HepG2 (cell line): ENCODE results near the gene AGT. TPM values are rescaled to one million over a fixed set of nuclear protein-coding genes. Genes with fewer than 3 reads are reported as not detected.
A peak's percentile ranks its signal among the peaks of the same experiment; 100 is the strongest.

Experiments
- ATAC-seq: fragments of 200-7000 bp; cut with Tn5 transposase; 3 replicates; pipeline ENCODE4 v1.9.1; 2020; ENCODE audit warnings: mild to moderate bottlenecking, moderate library complexity
- BruUV-seq: library from RNA; stranded (reverse); fragments of 400-500 nt; replicated peaks from 2 replicates; lab custom pipeline; 2021; lab: Mats Ljungman, UMichigan
- CTCF ChIA-PET: fragments of 300-600 bp; formaldehyde crosslinking; extraction: SDS; loops from one replicate; lab custom pipeline; 2021; ENCODE audit warnings: low total read pairs, inconsistent platforms, low intra/inter-chr PET ratio; lab: Yijun Ruan, JAX
- POLR2A ChIA-PET: fragments of 350-600 bp; sonication (Branson Sonifier 250); formaldehyde crosslinking; loops from one replicate; lab custom pipeline; 2020; ENCODE audit warnings: antibody characterized with exemption, inconsistent platforms; lab: Yijun Ruan, JAX
- DNase-seq: peaks from one replicate; pipeline ENCODE4 v3.0.0-alpha.2; 2015; ENCODE audit warnings: low spot score
- FAIRE-seq: peaks from 3 replicates; lab custom pipeline; 2011; peaks lifted over from hg19 to GRCh38; lab: Jason Lieb, UNC
- H2AFZ ChIP-seq: one replicate; pipeline ENCODE4 v1.6.1; 2011; ENCODE audit warnings: low read length, inconsistent platforms
- H3K27ac ChIP-seq: fragments of 300-600 bp; 3 replicates; pipeline ENCODE4 v1.8.0; 2011; ENCODE audit warnings: mixed run types, mild to moderate bottlenecking, mixed read lengths, low read length, inconsistent platforms; ENCODE audit not compliant: insufficient read depth; ENCODE audit errors: extremely low read length
- H3K27me3 ChIP-seq, 2 experiments: fragments of 200-600 bp in 1 of 2; 2 replicates in 1 of 2; 3 replicates in 1 of 2; pipeline versions ENCODE4 v1.6.0 to v1.8.0; 2011; ENCODE audit warnings: low read length in 2 of 2, mild to moderate bottlenecking in 2 of 2, moderate library complexity in 2 of 2, inconsistent platforms in 1 of 2; ENCODE audit not compliant: insufficient read depth in 2 of 2, control insufficient read depth in 1 of 2
- H3K36me3 ChIP-seq, 2 experiments: fragments of 200-600 bp in 1 of 2; replicated peaks in 1 of 2; 2 replicates in 1 of 2; 3 replicates in 1 of 2; pipeline versions ENCODE4 v1.5.1 to v1.8.0; 2011; ENCODE audit warnings: low read length in 2 of 2, inconsistent platforms in 1 of 2; ENCODE audit not compliant: insufficient read depth in 2 of 2, control insufficient read depth in 1 of 2
- H3K4me1 ChIP-seq: 2 replicates; pipeline ENCODE4 v1.5.1; 2012; ENCODE audit warnings: low read length, inconsistent platforms; ENCODE audit not compliant: insufficient read depth
- H3K4me2 ChIP-seq: 2 replicates; pipeline ENCODE4 v1.6.0; 2011; ENCODE audit warnings: low read depth, low read length, inconsistent platforms
- H3K4me3 ChIP-seq, 3 experiments: fragments of 200-600 bp in 1 of 3; sonication (generic), shearing (Covaris generic) in 1 of 3; replicated peaks in 1 of 3; 2 replicates each; pipeline ENCODE4 v1.5.1; 2011 to 2016; ENCODE audit warnings: low read length in 3 of 3, inconsistent platforms in 2 of 3, low read depth in 2 of 3, mild to moderate bottlenecking in 2 of 3, control low read depth in 1 of 3, mixed read lengths in 1 of 3; ENCODE audit not compliant: insufficient read depth in 1 of 3
- H3K79me2 ChIP-seq: one replicate; pipeline ENCODE4 v1.6.1; 2011; ENCODE audit warnings: low read length, inconsistent platforms; ENCODE audit not compliant: insufficient read depth
- H3K9ac ChIP-seq: 2 replicates; pipeline ENCODE4 v1.6.0; 2011; ENCODE audit warnings: mild to moderate bottlenecking, low read depth, low read length, inconsistent platforms; ENCODE audit not compliant: insufficient read depth
- H3K9me3 ChIP-seq: 2 replicates; pipeline ENCODE4 v1.5.1; 2012; ENCODE audit warnings: mild to moderate bottlenecking, low read length
- H4K20me1 ChIP-seq: 2 replicates; pipeline ENCODE4 v1.6.0; 2011; ENCODE audit warnings: inconsistent platforms, mild to moderate bottlenecking, low read length, moderate library complexity; ENCODE audit not compliant: insufficient read depth
- ARID3A ChIP-seq: IDR thresholded peaks from 2 replicates; pipeline ENCODE4 v1.6.1; 2012; ENCODE audit warnings: low read depth, low read length, improper control_type of control experiment
- CBX1 ChIP-seq: IDR thresholded peaks from one replicate; pipeline ENCODE4 v1.6.1; 2016; ENCODE audit warnings: antibody characterized with exemption, low read depth
- CBX5 ChIP-seq: sonication (generic); formaldehyde crosslinking; IDR thresholded peaks from 2 replicates; pipeline ENCODE4 v1.4.0; 2020; ENCODE audit warnings: missing genetic modification reagents, borderline replicate concordance
- CREBL2 ChIP-seq: sonication (generic); formaldehyde crosslinking; IDR thresholded peaks from 2 replicates; pipeline ENCODE4 v1.8.1; 2023; ENCODE audit warnings: missing genetic modification reagents, mild to moderate bottlenecking, borderline replicate concordance
- FOXA3 ChIP-seq: IDR thresholded peaks from 2 replicates; pipeline ENCODE4 v1.6.1; 2016; ENCODE audit warnings: missing genetic modification reagents, missing compliant biosample characterization
- GATAD2A ChIP-seq: IDR thresholded peaks from 2 replicates; pipeline ENCODE4 v1.6.1; 2016
- NR3C1 ChIP-seq: sonication (generic); formaldehyde crosslinking; IDR thresholded peaks from 2 replicates; pipeline ENCODE4 v1.4.0; 2020; ENCODE audit warnings: missing genetic modification reagents
- PAF1 ChIP-seq: IDR thresholded peaks from 2 replicates; pipeline ENCODE4 v1.6.1; 2016; ENCODE audit warnings: missing genetic modification reagents, missing compliant biosample characterization
- RBM22 ChIP-seq: fragments of 200-400 bp; formaldehyde crosslinking; optimal IDR thresholded peaks from 2 replicates; pipeline ENCODE3; 2017; ENCODE audit warnings: mild to moderate bottlenecking, low read length, moderate library complexity
- SKI ChIP-seq: fragments of 450-650 bp; IDR thresholded peaks from one replicate; pipeline ENCODE4 v1.6.1; 2018; ENCODE audit warnings: mild to moderate bottlenecking; ENCODE audit not compliant: partially characterized antibody
- ZBTB8A ChIP-seq: sonication (generic); formaldehyde crosslinking; IDR thresholded peaks from 2 replicates; pipeline ENCODE4 v1.4.0; 2020; ENCODE audit warnings: mild to moderate bottlenecking, low read depth, missing genetic modification reagents, borderline replicate concordance
- ZC3H13 ChIP-seq: sonication (generic); formaldehyde crosslinking; IDR thresholded peaks from 2 replicates; pipeline ENCODE4 v1.8.1; 2023; ENCODE audit warnings: mild to moderate bottlenecking, missing genetic modification reagents, moderate library complexity
- ZFP82 ChIP-seq: sonication (generic); formaldehyde crosslinking; IDR thresholded peaks from 2 replicates; pipeline ENCODE4 v1.5.1; 2020; ENCODE audit warnings: mild to moderate bottlenecking, missing genetic modification reagents, borderline replicate concordance
- ZNF33B ChIP-seq: sonication (generic); formaldehyde crosslinking; IDR thresholded peaks from 2 replicates; pipeline ENCODE4 v1.5.1; 2020; ENCODE audit warnings: mild to moderate bottlenecking, missing genetic modification reagents
- ZNF589 ChIP-seq: sonication (generic); formaldehyde crosslinking; conservative IDR thresholded peaks from 2 replicates; pipeline ENCODE4 v1.8.0; 2022; ENCODE audit warnings: mild to moderate bottlenecking, moderate library complexity, missing genetic modification reagents
- ZNF605 ChIP-seq: sonication (generic); formaldehyde crosslinking; IDR thresholded peaks from 2 replicates; pipeline ENCODE4 v1.8.0; 2022; ENCODE audit warnings: mild to moderate bottlenecking, missing genetic modification reagents
- WGBS: methylation state at CpG from one replicate; pipeline ENCODE4 v1.1.6; 2017; ENCODE audit warnings: low lambda C conversion rate; 5-methylcytosine and 5-hydroxymethylcytosine counted together
- in situ Hi-C: cut with HindIII; loops from 2 replicates; pipeline ENCODE4 v1.10.0; 2017; ENCODE audit warnings: low pct_unique_long_range_greater_than_20kb; ENCODE audit not compliant: extremely low pct_ligation_motif_present
- intact Hi-C: fragments of 100-400 bp; cut with micrococcal nuclease; formaldehyde crosslinking; loops from one replicate; pipeline ENCODE4 v1.10.0; 2022; ENCODE audit not compliant: unreplicated experiment
- polyA plus RNA-seq, 8 experiments: library from polyadenylated mRNA; depleted of rRNA in 3 of 8; stranded (reverse) in 7 of 8; unstranded in 1 of 8; fragments of >200 nt; fragmentation: Illumina TruSeq in 4 of 8; extraction: Trizol in 4 of 8; gene quantifications; 2 replicates each; pipeline versions ENCODE4 v1.2.1 to v1.2.3, GENCODE V29; 2011 to 2016; ENCODE audit warnings: low read depth in 4 of 8, missing spikeins in 1 of 8, mixed read lengths in 1 of 8; ENCODE audit not compliant: insufficient read depth in 1 of 8
- total RNA-seq, 5 experiments: library from RNA; depleted of rRNA; stranded (reverse); fragments of >200 nt; fragmentation: Illumina TruSeq; extraction: Trizol; gene quantifications; 2 replicates each; pipeline ENCODE4 v1.2.3, GENCODE V29; 2016; ENCODE audit warnings: low read depth in 1 of 5
- TF ChIP-seq, protein P1 (sequence below): sonication (generic); formaldehyde crosslinking; conservative IDR thresholded peaks from 2 replicates; pipeline ENCODE4 v1.8.0; 2022; ENCODE audit warnings: low read depth, missing genetic modification reagents

Gene AGT
- total and polyA plus RNA-seq, 2 of the 13 experiments (the other 11 are each of a cell fraction or from before 2014, with no cell fraction given): 892 to 2,071 TPM

GRCh38 chr1:230703679-230704385, 10.1 kb downstream of the AGT start (continued):
- TF ChIP-seq ZNF589 (CRISPR knock-in tag) (peak; percentile 50; the same call in 1 of the 2 replicates), ZFP82 (CRISPR knock-in tag) (peak; percentile 18; the same call in 1 of the 2 replicates), PAF1 (peak; percentile 95; the same call in 1 of the 2 replicates), ZC3H13 (CRISPR knock-in tag) (peak; percentile 80; the same call in 1 of the 2 replicates), ZBTB8A (CRISPR knock-in tag) (no peak)

- WGBS: 12% methylated on average over 5 of the region's 14 CpGs
- Histone ChIP-seq H2AFZ (no peak overlapping the region), H4K20me1 (peaks cover 49% of the 10 kb centered on the region), H3K4me2 (peak overlapping the region; percentile 54), H3K27ac (peak overlapping the region; percentile 89), H3K9ac (peak overlapping the region; percentile 49), H3K79me2 (peaks cover 28% of the 10 kb centered on the region), H3K4me1 (peaks cover 89% of the 10 kb centered on the region), H3K9me3 (no peaks in the 10 kb centered on the region), H3K27me3 (no peaks in the 10 kb centered on the region), H3K4me3 (peak overlapping the region in 1 of 3 experiments; percentile 32; a peak in 2 of 6 replicates), H3K36me3 (peaks cover 26 to 49% of the 10 kb centered on the region in 2 experiments)
- in situ Hi-C loops: loop anchor here (5.0 kb wide), 1 partner anchor 61 kb away; the partner anchor contains the start of gene COG2
- intact Hi-C loops: loop anchor here (1.0 to 2.0 kb wide), 5 partner anchors 22 to 70 kb away; partner anchors contain the start of gene COG2
- DNase-seq: peak; percentile 97
- FAIRE-seq: peak; percentile 77
- peak; percentile 89 for ATAC-seq
- CTCF ChIA-PET: no interaction called here
- POLR2A ChIA-PET: interaction anchor here (0.5 to 5.3 kb wide), 19 partner anchors 8 to 1195 kb away, joined by 3 to 94 read pairs (median 4); partner anchors contain the start of genes AGT and NUP133
- TSS peak; percentile 60 for BruUV-seq
- TF ChIP-seq CBX5 (CRISPR knock-in tag) (peak; percentile 94), ARID3A (peak; percentile 40; the same call in 1 of the 2 replicates), FOXA3 (CRISPR knock-in tag) (peak; percentile 88), ZNF33B (CRISPR knock-in tag) (peak; percentile 88), ZNF605 (CRISPR knock-in tag) (peak; percentile 43; the same call in 1 of the 2 replicates), RBM22 (peak; percentile 65), CREBL2 (CRISPR knock-in tag) (no peak; the same call in 1 of the 2 replicates), NR3C1 (CRISPR knock-in tag) (no peak), SKI (peak; percentile 73), CBX1 (no peak), GATAD2A (CRISPR knock-in tag) (peak; percentile 95)
- TF ChIP-seq, protein P1, sequence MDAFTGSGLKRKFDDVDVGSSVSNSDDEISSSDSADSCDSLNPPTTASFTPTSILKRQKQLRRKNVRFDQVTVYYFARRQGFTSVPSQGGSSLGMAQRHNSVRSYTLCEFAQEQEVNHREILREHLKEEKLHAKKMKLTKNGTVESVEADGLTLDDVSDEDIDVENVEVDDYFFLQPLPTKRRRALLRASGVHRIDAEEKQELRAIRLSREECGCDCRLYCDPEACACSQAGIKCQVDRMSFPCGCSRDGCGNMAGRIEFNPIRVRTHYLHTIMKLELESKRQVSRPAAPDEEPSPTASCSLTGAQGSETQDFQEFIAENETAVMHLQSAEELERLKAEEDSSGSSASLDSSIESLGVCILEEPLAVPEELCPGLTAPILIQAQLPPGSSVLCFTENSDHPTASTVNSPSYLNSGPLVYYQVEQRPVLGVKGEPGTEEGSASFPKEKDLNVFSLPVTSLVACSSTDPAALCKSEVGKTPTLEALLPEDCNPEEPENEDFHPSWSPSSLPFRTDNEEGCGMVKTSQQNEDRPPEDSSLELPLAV (CRISPR knock-in tag): no peak
Observed at GRCh38 chr1:230702934-230703678, 10.8 kb downstream of the AGT start.
